HepG2 (cell line): ENCODE data around the gene ZNF343. TPM values are rescaled to one million over a fixed set of nuclear protein-coding genes. Genes with fewer than 3 reads are reported as not detected.

Experiments
- CEBPG ChIP-seq: IDR thresholded peaks from 2 replicates; pipeline ENCODE4 v1.6.1; 2016
- GTF3A ChIP-seq: sonication (generic); formaldehyde crosslinking; conservative IDR thresholded peaks from 2 replicates; pipeline ENCODE4 v1.4.0; 2020; ENCODE audit warnings: mild to moderate bottlenecking, missing genetic modification reagents
- HDAC1 ChIP-seq: sonication (generic); formaldehyde crosslinking; IDR thresholded peaks from 2 replicates; pipeline ENCODE4 v1.5.1; 2020; ENCODE audit warnings: mild to moderate bottlenecking, missing genetic modification reagents
- JUND ChIP-seq: sonication (generic); formaldehyde crosslinking; IDR thresholded peaks from 2 replicates; pipeline ENCODE4 v1.8.0; 2022; ENCODE audit warnings: mild to moderate bottlenecking, missing genetic modification reagents
- MED13 ChIP-seq: sonication (generic); formaldehyde crosslinking; IDR thresholded peaks from 2 replicates; pipeline ENCODE4 v1.5.0; 2020; ENCODE audit warnings: missing genetic modification reagents
- NR2F1 ChIP-seq, 2 experiments: fragments of 450-650 bp in 1 of 2; formaldehyde crosslinking in 1 of 2; IDR thresholded peaks; 2 replicates each; pipeline versions ENCODE4 v1.5.0 to v1.6.1; 2016 to 2020; ENCODE audit warnings: mild to moderate bottlenecking in 1 of 2, missing compliant biosample characterization in 1 of 2, missing genetic modification reagents in 1 of 2, moderate library complexity in 1 of 2
- POGK ChIP-seq: sonication (generic); formaldehyde crosslinking; conservative IDR thresholded peaks from 2 replicates; pipeline ENCODE4 v1.8.0; 2022; ENCODE audit warnings: mild to moderate bottlenecking, moderate library complexity, missing genetic modification reagents
- RFXANK ChIP-seq: IDR thresholded peaks from 2 replicates; pipeline ENCODE4 v1.6.1; 2016
- SETDB1 ChIP-seq: sonication (generic); formaldehyde crosslinking; IDR thresholded peaks from 2 replicates; pipeline ENCODE4 v1.5.1; 2020; ENCODE audit warnings: missing genetic modification reagents, mild to moderate bottlenecking, borderline replicate concordance
- SP1 ChIP-seq, 2 experiments: fragments of 450-650 bp in 1 of 2; sonication (generic) in 1 of 2; formaldehyde crosslinking in 1 of 2; IDR thresholded peaks; 2 replicates each; pipeline versions ENCODE4 v1.4.0 to v1.6.1; 2016 to 2020; ENCODE audit warnings: missing genetic modification reagents in 1 of 2
- SRF ChIP-seq: IDR thresholded peaks from 2 replicates; pipeline ENCODE4 v1.6.1; 2011; ENCODE audit warnings: mild to moderate bottlenecking, low read depth, low read length, moderate library complexity
- TEAD3 ChIP-seq: optimal IDR thresholded peaks from 2 replicates; pipeline ENCODE3; 2016; ENCODE audit warnings: borderline replicate concordance
- TFDP1 ChIP-seq: IDR thresholded peaks from 2 replicates; pipeline ENCODE4 v1.6.1; 2016; ENCODE audit warnings: missing compliant biosample characterization, missing genetic modification reagents, borderline replicate concordance
- TFDP2 ChIP-seq: sonication (generic); formaldehyde crosslinking; IDR thresholded peaks from 2 replicates; pipeline ENCODE4 v1.4.0; 2020; ENCODE audit warnings: missing genetic modification reagents
- ZBTB25 ChIP-seq: IDR thresholded peaks from 2 replicates; pipeline ENCODE4 v1.6.1; 2018; ENCODE audit warnings: missing genetic modification reagents
- ZNF121 ChIP-seq: sonication (generic); formaldehyde crosslinking; IDR thresholded peaks from 2 replicates; pipeline ENCODE4 v1.5.0; 2020; ENCODE audit warnings: mild to moderate bottlenecking, missing genetic modification reagents
- ZNF136 ChIP-seq: sonication (generic); formaldehyde crosslinking; IDR thresholded peaks from 2 replicates; pipeline ENCODE4 v1.8.1; 2022; ENCODE audit warnings: low read depth, mild to moderate bottlenecking, moderate library complexity, missing genetic modification reagents
- ZNF256 ChIP-seq: sonication (generic); formaldehyde crosslinking; conservative IDR thresholded peaks from 2 replicates; pipeline ENCODE4 v1.4.0; 2020; ENCODE audit warnings: missing genetic modification reagents
- ZNF607 ChIP-seq: sonication (generic); formaldehyde crosslinking; IDR thresholded peaks from 2 replicates; pipeline ENCODE4 v1.5.1; 2020; ENCODE audit warnings: missing genetic modification reagents, mild to moderate bottlenecking, borderline replicate concordance
- ZNF878 ChIP-seq: sonication (generic); formaldehyde crosslinking; IDR thresholded peaks from 2 replicates; pipeline ENCODE4 v1.8.1; 2023; ENCODE audit warnings: mild to moderate bottlenecking, missing genetic modification reagents, moderate library complexity
- ZSCAN20 ChIP-seq: sonication (generic); formaldehyde crosslinking; IDR thresholded peaks from 2 replicates; pipeline ENCODE4 v1.4.0; 2020; ENCODE audit warnings: missing genetic modification reagents, mild to moderate bottlenecking, borderline replicate concordance
- polyA plus RNA-seq, 8 experiments: library from polyadenylated mRNA; depleted of rRNA in 3 of 8; stranded (reverse) in 7 of 8; unstranded in 1 of 8; fragments of >200 nt; fragmentation: Illumina TruSeq in 4 of 8; extraction: Trizol in 4 of 8; gene quantifications; 2 replicates each; pipeline versions ENCODE4 v1.2.1 to v1.2.3, GENCODE V29; 2011 to 2016; ENCODE audit warnings: low read depth in 4 of 8, missing spikeins in 1 of 8, mixed read lengths in 1 of 8; ENCODE audit not compliant: insufficient read depth in 1 of 8
- total RNA-seq, 5 experiments: library from RNA; depleted of rRNA; stranded (reverse); fragments of >200 nt; fragmentation: Illumina TruSeq; extraction: Trizol; gene quantifications; 2 replicates each; pipeline ENCODE4 v1.2.3, GENCODE V29; 2016; ENCODE audit warnings: low read depth in 1 of 5
- TF ChIP-seq, protein P1 (sequence below), 2 experiments: sonication (generic) in 1 of 2; formaldehyde crosslinking in 1 of 2; IDR thresholded peaks; 2 replicates each; pipeline versions ENCODE4 v1.4.0 to v1.6.1; 2018 to 2020; ENCODE audit warnings: missing genetic modification reagents in 2 of 2, borderline replicate concordance in 1 of 2, low read depth in 1 of 2, mild to moderate bottlenecking in 1 of 2, missing biosample characterization in 1 of 2

Gene ZNF343
- total and polyA plus RNA-seq, 2 of the 13 experiments (the other 11 are each of a cell fraction or from before 2014, with no cell fraction given): 16.4 to 22.1 TPM

DNA sequence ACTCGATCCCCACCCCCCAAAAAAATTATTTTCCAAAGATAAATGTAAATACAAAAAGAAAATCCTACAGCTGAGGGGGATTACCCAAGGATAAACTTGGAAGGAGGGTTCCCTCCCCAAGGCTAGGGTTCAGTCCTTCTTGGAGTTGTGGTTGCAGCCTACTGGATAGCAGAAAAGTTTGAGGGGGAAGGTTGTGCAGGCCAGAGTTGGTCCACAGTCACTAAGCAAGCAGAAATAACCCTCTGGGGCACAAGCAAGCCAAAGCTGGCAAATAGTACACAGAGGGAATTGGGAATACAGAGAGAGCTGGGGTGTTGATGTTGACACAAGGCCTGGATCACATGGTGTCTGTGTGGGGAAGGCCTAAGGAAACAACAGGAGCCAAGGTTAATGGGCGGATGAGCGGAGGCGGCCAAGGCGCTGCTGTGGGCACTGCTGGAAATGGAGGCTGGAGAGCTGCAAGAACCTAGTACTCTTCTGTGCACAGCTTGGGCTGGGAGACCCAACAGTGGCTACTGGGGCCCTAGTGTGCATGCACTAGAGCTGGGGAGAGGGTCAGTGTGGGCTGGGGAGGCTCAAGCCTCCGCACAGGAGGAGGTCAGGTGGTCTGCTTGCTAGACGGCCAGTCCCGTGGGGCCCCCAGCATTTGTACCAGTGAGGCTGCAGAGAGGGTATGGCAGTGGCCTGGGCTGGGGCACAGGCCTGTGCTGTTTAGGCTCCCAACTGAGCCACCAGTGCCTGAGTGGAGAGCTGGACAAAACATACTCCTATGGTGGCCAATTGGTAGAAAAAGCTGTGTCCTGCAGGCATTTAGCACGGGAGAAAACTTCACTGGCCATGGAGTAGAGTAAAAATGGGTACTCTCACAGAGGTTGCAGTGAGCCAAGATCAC lies 32.6 kb downstream of the ZNF343 start (continued):
- TF ChIP-seq, protein P1, sequence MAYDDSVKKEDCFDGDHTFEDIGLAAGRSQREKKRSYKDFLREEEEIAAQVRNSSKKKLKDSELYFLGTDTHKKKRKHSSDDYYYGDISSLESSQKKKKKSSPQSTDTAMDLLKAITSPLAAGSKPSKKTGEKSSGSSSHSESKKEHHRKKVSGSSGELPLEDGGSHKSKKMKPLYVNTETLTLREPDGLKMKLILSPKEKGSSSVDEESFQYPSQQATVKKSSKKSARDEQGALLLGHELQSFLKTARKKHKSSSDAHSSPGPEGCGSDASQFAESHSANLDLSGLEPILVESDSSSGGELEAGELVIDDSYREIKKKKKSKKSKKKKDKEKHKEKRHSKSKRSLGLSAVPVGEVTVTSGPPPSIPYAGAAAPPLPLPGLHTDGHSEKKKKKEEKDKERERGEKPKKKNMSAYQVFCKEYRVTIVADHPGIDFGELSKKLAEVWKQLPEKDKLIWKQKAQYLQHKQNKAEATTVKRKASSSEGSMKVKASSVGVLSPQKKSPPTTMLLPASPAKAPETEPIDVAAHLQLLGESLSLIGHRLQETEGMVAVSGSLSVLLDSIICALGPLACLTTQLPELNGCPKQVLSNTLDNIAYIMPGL (CRISPR knock-in tag; IDR thresholded peaks at IDR 0.05; ENCODE audit: borderline replicate concordance in 1 of 2, low read depth in 1 of 2): peak; percentile 70 to 83; a peak in 3 of 4 replicates
- no peak; the same call in 1 of the 2 replicates for TF ChIP-seq TFDP1
- peak; percentile 71 for TF ChIP-seq TFDP2 (CRISPR knock-in tag)
- TF ChIP-seq RFXANK (CRISPR knock-in tag): no peak
- no peak for TF ChIP-seq JUND (CRISPR knock-in tag)
- 0 out of 2 replicates have a peak, but pooled peaks have one; percentile 88 for TF ChIP-seq ZNF136 (CRISPR knock-in tag)
- TF ChIP-seq MED13 (CRISPR knock-in tag): no peak
- no peak for TF ChIP-seq SP1 (IDR thresholded peaks at IDR 0.05)
- no peak for TF ChIP-seq SP1 (CRISPR knock-in tag; IDR thresholded peaks at IDR 0.05)
- no peak; the same call in none of the 2 replicates for TF ChIP-seq ZNF121 (CRISPR knock-in tag)
- peak in 1 of 2 experiments; percentile 38; a peak in 2 of 4 replicates for TF ChIP-seq NR2F1 (CRISPR knock-in tag; IDR thresholded peaks at IDR 0.05)
- TF ChIP-seq TEAD3: peak; percentile 74
- TF ChIP-seq POGK: no peak
- 0 out of 2 replicates have a peak, but pooled peaks have one; percentile 52 for TF ChIP-seq ZNF256 (CRISPR knock-in tag)
- no peak; the same call in 1 of the 2 replicates for TF ChIP-seq GTF3A (CRISPR knock-in tag)
- no peak for TF ChIP-seq SETDB1 (CRISPR knock-in tag)
- no peak for TF ChIP-seq SRF
- TF ChIP-seq ZBTB25 (CRISPR knock-in tag): peak; percentile 90; the same call in 1 of the 2 replicates
- TF ChIP-seq ZNF607 (CRISPR knock-in tag): peak; percentile 93
- peak; percentile 87 for TF ChIP-seq HDAC1 (CRISPR knock-in tag)
- TF ChIP-seq ZNF878 (CRISPR knock-in tag): peak; percentile 90
- peak; percentile 42 for TF ChIP-seq CEBPG
- no peak for TF ChIP-seq ZSCAN20
